NB4 (cell line): ENCODE data around the gene ZBTB7C.

ENCODE experiments used
- POLR2A ChIP-seq: IDR thresholded peaks from 2 replicates; pipeline ENCODE4 v1.6.1; 2011; ENCODE audit warnings: mild to moderate bottlenecking; ENCODE audit not compliant: insufficient read length; ENCODE audit errors: extremely low read depth
- TF ChIP-seq, protein P1 (sequence below): IDR thresholded peaks from one replicate; pipeline ENCODE4 v1.5.1; 2012; ENCODE audit warnings: low read depth, low read length

DNA sequence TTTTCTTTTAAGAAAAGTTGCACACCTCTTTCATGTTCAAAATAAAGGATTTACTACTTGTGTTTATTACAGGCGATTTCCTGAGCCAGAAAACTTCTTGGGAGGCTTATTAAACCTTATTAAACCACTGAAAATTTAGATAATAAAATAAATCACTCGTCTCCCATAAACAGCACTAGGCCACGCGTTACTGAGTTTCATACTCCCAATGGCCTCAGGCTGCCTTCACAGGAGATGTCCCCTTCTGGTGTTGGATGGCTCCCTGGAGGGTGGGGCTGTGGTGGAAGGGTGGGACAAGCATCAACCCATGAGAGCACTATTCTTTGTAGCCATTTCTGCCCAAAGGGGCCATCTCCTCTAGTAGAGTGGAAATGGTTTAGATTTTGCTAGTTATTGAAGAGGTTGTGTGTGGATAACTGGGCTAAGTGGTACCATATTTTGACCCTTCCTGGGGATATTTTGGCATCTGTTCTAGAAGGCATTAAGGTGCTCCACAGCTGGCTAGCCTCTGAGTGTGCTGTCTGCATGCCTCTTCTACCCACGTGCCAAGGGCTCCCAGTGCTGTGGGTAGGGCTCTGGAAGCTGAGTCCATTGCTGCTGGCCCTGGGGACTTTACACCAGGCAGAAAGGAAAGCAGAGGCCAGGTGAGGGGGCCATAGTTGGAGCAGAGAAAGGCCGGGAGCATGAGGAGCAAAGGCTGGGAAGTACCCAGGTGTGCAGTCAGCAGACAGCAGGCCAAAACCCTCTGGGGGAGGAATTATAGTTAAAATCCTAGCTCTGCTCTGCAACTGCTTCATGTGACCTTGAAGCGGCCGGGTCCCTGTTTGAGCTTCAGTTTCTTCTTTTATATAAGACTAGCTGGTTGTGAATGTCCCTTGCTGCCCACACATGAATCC is 357.0 kb downstream of the ZBTB7C start:
- TF ChIP-seq, protein P1, sequence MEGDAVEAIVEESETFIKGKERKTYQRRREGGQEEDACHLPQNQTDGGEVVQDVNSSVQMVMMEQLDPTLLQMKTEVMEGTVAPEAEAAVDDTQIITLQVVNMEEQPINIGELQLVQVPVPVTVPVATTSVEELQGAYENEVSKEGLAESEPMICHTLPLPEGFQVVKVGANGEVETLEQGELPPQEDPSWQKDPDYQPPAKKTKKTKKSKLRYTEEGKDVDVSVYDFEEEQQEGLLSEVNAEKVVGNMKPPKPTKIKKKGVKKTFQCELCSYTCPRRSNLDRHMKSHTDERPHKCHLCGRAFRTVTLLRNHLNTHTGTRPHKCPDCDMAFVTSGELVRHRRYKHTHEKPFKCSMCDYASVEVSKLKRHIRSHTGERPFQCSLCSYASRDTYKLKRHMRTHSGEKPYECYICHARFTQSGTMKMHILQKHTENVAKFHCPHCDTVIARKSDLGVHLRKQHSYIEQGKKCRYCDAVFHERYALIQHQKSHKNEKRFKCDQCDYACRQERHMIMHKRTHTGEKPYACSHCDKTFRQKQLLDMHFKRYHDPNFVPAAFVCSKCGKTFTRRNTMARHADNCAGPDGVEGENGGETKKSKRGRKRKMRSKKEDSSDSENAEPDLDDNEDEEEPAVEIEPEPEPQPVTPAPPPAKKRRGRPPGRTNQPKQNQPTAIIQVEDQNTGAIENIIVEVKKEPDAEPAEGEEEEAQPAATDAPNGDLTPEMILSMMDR: no peak
- TF ChIP-seq POLR2A: no peak
